Trophoblast cell (in vitro differentiated cells and primary cell): Measurements from ENCODE around the gene STX2.
"Not testable (repeated sequence)": the region's sequence is repeated elsewhere in the genome, so short reads cannot be mapped to it uniquely, and the experiment has no call there.

ENCODE experiments used
- DNase-seq, 2 donors: peaks; one replicate each; pipeline ENCODE4 v3.0.0-alpha.2; 2016
- H2AFZ ChIP-seq: 2 replicates; pipeline ENCODE4 v1.6.1; 2013; ENCODE audit warnings: low read length, moderate library complexity, mild to moderate bottlenecking; ENCODE audit not compliant: insufficient read depth, poor library complexity
- H2AK5ac ChIP-seq: 2 replicates; pipeline ENCODE4 v1.6.1; 2013; ENCODE audit warnings: mild to moderate bottlenecking, low read length
- H2BK120ac ChIP-seq: 2 replicates; pipeline ENCODE4 v1.6.1; 2013; ENCODE audit warnings: low read length, mild to moderate bottlenecking, moderate library complexity; ENCODE audit not compliant: insufficient read depth, poor library complexity
- H2BK12ac ChIP-seq: 2 replicates; pipeline ENCODE4 v1.6.1; 2013; ENCODE audit warnings: mild to moderate bottlenecking, low read length, moderate library complexity
- H2BK5ac ChIP-seq: 2 replicates; pipeline ENCODE4 v1.6.1; 2013; ENCODE audit warnings: low read length, low read depth, moderate library complexity, mild to moderate bottlenecking; ENCODE audit not compliant: poor library complexity
- H3K14ac ChIP-seq: 2 replicates; pipeline ENCODE4 v1.6.1; 2013; ENCODE audit warnings: mild to moderate bottlenecking, low read length
- H3K18ac ChIP-seq: 2 replicates; pipeline ENCODE4 v1.6.1; 2013; ENCODE audit warnings: mild to moderate bottlenecking, low read length
- H3K23ac ChIP-seq: 2 replicates; pipeline ENCODE4 v1.6.1; 2013; ENCODE audit warnings: low read length
- H3K27ac ChIP-seq: 2 replicates; pipeline ENCODE4 v1.5.1; 2013; ENCODE audit warnings: low read depth, mild to moderate bottlenecking, inconsistent platforms, low read length, moderate library complexity
- H3K27me3 ChIP-seq: 2 replicates; pipeline ENCODE4 v1.6.1; 2013; ENCODE audit warnings: inconsistent platforms, mild to moderate bottlenecking, low read length, moderate library complexity; ENCODE audit not compliant: insufficient read depth
- H3K36me3 ChIP-seq, 2 experiments: 1 replicate in 1 of 2; 2 replicates in 1 of 2; pipeline ENCODE4 v1.6.1; 2013; ENCODE audit warnings: low read length in 2 of 2, mild to moderate bottlenecking in 2 of 2, moderate library complexity in 1 of 2; ENCODE audit not compliant: insufficient read depth in 2 of 2, control insufficient read depth in 1 of 2
- H3K4ac ChIP-seq: 2 replicates; pipeline ENCODE4 v1.6.1; 2013; ENCODE audit warnings: low read depth, mild to moderate bottlenecking, low read length, moderate library complexity
- H3K4me1 ChIP-seq, 2 experiments: 1 replicate in 1 of 2; 2 replicates in 1 of 2; pipeline ENCODE4 v1.6.1; 2013; ENCODE audit warnings: low read length in 2 of 2, mild to moderate bottlenecking in 2 of 2, moderate library complexity in 1 of 2; ENCODE audit not compliant: insufficient read depth in 2 of 2, control insufficient read depth in 1 of 2
- H3K4me2 ChIP-seq: 2 replicates; pipeline ENCODE4 v1.6.1; 2013; ENCODE audit warnings: inconsistent platforms, mild to moderate bottlenecking, low read length, moderate library complexity
- H3K4me3 ChIP-seq: 2 replicates; pipeline ENCODE4 v1.5.1; 2013; ENCODE audit warnings: mild to moderate bottlenecking, low read depth, low read length, inconsistent platforms
- H3K79me1 ChIP-seq: one replicate; pipeline ENCODE4 v1.6.1; 2013; ENCODE audit warnings: low read length
- H3K79me2 ChIP-seq: 2 replicates; pipeline ENCODE4 v1.6.1; 2013; ENCODE audit warnings: low read length, mild to moderate bottlenecking; ENCODE audit not compliant: control insufficient read depth, insufficient read depth, poor library complexity
- H3K9ac ChIP-seq: 2 replicates; pipeline ENCODE4 v1.6.1; 2013; ENCODE audit warnings: mild to moderate bottlenecking, low read length
- H3K9me3 ChIP-seq: 2 replicates; pipeline ENCODE4 v1.6.1; 2013; ENCODE audit warnings: low read depth, mild to moderate bottlenecking, control low read depth, inconsistent platforms, low read length; ENCODE audit not compliant: insufficient read depth
- H4K12ac ChIP-seq: 2 replicates; pipeline ENCODE4 v1.6.1; 2013; ENCODE audit warnings: low read depth, mild to moderate bottlenecking, low read length, moderate library complexity
- H4K8ac ChIP-seq: 2 replicates; pipeline ENCODE4 v1.6.1; 2013; ENCODE audit warnings: low read depth, mild to moderate bottlenecking, low read length, moderate library complexity
- H4K91ac ChIP-seq: one replicate; pipeline ENCODE4 v1.6.1; 2013; ENCODE audit warnings: low read depth, mild to moderate bottlenecking, low read length, moderate library complexity
- WGBS: extraction: QIAGEN DNeasy Blood & Tissue Kit; methylation state at CpG from one replicate; pipeline ENCODE4 v1.1.7; 2013; ENCODE audit warnings: missing lambda C conversion rate; ENCODE audit not compliant: insufficient read length, insufficient coverage; ENCODE audit errors: extremely low coverage; 5-methylcytosine and 5-hydroxymethylcytosine counted together

STX2 gene

DNA sequence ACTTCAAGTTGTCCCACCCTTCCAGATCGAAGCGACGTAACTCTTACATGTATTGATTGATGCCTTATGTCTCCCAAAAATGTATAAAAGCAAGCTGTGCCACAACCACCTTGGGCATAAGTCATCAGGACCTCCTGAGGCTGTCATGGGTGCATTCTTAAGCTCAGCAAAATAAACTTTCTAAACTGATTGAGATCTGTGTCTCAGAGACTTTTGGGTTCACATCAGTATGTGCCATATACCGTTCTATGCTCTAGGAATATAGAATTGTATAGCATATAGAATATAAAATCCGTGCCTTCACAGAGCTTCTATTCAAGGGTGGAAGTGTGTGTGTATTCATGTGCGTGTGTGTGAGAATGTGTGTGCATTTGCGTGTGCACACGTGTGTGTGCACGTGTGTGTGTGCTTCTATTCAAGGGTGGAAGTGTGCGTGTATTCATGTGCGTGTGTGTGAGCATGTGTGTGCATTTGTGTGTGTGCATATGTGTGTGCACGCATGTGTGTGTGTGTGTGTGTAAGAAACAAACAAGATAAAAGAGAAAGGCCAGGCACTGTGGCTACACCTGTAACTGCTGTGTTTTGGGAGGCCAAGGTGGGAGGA lies 11.5 kb upstream of the STX2 start:
- no CpG with 5 or more reads among the region's 12 CpGs for WGBS

DNA sequence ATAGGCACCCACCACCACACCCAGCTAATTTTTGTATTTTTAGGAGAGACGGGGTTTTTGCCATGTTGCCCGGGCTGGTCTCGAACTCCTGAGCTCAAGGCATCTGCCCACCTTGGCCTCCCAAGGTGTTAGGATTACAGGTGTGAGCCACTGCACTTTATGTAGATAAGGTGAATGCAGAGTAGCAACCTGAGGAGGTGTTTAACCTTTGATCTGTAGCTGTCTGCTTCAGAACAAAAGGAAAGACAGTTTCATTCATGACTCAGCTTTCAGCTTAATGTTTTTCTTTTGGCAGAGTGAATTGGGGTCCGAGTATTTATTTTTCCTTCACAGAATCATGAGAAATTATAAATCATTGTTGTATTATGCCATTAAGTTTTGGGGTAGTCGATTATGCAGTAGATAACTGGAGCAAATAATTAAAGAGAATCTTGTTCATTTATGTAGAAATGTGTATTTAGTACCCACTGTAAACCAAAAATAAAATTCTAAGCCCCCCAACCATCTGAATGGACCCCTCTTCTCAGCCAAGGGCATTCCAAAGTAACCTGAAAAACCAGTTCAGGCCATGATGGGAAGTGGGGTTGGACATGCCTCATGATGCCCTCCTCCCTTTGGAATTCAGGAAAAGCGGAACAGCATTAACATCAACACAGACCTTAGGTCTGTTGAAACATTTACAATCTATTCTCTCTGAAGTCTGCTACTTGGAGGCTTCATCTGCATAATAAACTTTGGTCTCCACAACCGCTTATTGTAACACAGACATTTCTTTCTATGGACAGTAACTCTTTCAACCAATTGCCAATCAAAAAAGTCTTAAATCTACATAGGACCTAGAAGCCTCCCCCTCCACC lies 10.7 kb upstream of the STX2 start:
- no CpG with 5 or more reads among the region's 7 CpGs for WGBS
- no peak overlapping the region for H4K12ac ChIP-seq
- H3K18ac ChIP-seq, result no peak overlapping the region
- H4K8ac ChIP-seq, result no peak overlapping the region
- DNase-seq, result no peak
- H2BK12ac ChIP-seq, result no peak overlapping the region
- peak overlapping the region; percentile 54 for H3K27ac ChIP-seq
- no peaks in the 10 kb centered on the region for H3K9me3 ChIP-seq
- no peak overlapping the region for H2AFZ ChIP-seq
- peak overlapping the region; percentile 11 for H2BK120ac ChIP-seq
- H3K14ac ChIP-seq, result no peak overlapping the region
- H3K4me2 ChIP-seq, result peak overlapping the region; percentile 57
- H3K27me3 ChIP-seq, result no peaks in the 10 kb centered on the region
- no peaks in the 10 kb centered on the region for H3K79me1 ChIP-seq
- H3K4ac ChIP-seq, result no peak overlapping the region
- no peak overlapping the region for H3K4me3 ChIP-seq
- H2AK5ac ChIP-seq, result no peak overlapping the region
- H3K36me3 ChIP-seq, result no peaks in the 10 kb centered on the region
- H3K79me2 ChIP-seq, result no peaks in the 10 kb centered on the region
- H2BK5ac ChIP-seq, result no peak overlapping the region
- H3K9ac ChIP-seq, result no peak overlapping the region
- H3K23ac ChIP-seq, result no peak overlapping the region
- peaks cover 0 to 8% of the 10 kb centered on the region in 2 experiments for H3K4me1 ChIP-seq
- H4K91ac ChIP-seq, result no peak overlapping the region

More for the DNA sequence above, 11.5 kb upstream of the STX2 start:
- H3K14ac ChIP-seq, result no peak overlapping the region
- H3K9ac ChIP-seq, result no peak overlapping the region
- no peak overlapping the region for H3K23ac ChIP-seq
- no peak overlapping the region for H3K4me3 ChIP-seq
- peak overlapping the region; percentile 40 for H3K27ac ChIP-seq
- H2BK120ac ChIP-seq, result peak overlapping the region; percentile 16
- H3K4me1 ChIP-seq, result peaks cover 0 to 8% of the 10 kb centered on the region in 2 experiments
- no peak overlapping the region for H3K4ac ChIP-seq
- H3K27me3 ChIP-seq, result no peaks in the 10 kb centered on the region
- H2BK12ac ChIP-seq, result peak overlapping the region; percentile 32
- peak overlapping the region; percentile 57 for H3K4me2 ChIP-seq
- no peak overlapping the region for H2AK5ac ChIP-seq
- H2BK5ac ChIP-seq, result peak overlapping the region; percentile 45
- DNase-seq, result no peak
- no peak overlapping the region for H4K12ac ChIP-seq
- no peaks in the 10 kb centered on the region for H3K9me3 ChIP-seq
- no peak overlapping the region for H4K8ac ChIP-seq
- H3K79me2 ChIP-seq, result no peaks in the 10 kb centered on the region
- H4K91ac ChIP-seq, result peak overlapping the region; percentile 11
- no peak overlapping the region for H3K18ac ChIP-seq
- no peaks in the 10 kb centered on the region for H3K79me1 ChIP-seq
- no peaks in the 10 kb centered on the region for H3K36me3 ChIP-seq
- no peak overlapping the region for H2AFZ ChIP-seq

DNA sequence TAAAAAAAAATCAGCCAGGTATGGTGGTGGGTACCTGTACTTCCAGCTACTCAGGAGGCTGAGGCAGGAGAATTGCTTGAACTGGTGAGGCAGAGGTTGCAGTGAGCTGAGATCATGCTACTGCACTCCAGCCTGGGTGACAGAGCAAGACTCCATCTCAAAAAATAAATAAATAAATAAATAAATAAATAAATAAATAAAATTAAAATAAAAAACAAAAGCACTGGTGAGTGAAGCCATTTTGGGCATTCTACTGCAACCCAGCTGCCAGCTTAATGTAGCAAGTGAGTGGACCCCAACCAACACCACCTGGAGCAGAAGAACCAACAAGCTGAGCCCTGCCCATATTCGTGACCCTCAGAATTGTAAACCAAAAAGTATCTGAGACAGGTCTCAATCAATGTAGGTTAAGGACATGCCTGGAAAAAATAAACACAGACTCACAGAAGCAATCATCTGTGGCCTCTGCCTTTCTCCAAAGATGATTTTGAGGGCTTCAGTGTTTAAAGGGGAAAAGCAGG lies 9.8 kb upstream of the STX2 start:
- H3K4ac ChIP-seq, H3K9ac ChIP-seq, H2AFZ ChIP-seq, DNase-seq, H4K12ac ChIP-seq, H3K4me3 ChIP-seq, H3K36me3 ChIP-seq, H3K18ac ChIP-seq, H4K8ac ChIP-seq, H3K79me2 ChIP-seq, H3K27me3 ChIP-seq, H3K79me1 ChIP-seq, H3K27ac ChIP-seq, H3K14ac ChIP-seq, H3K9me3 ChIP-seq, H2AK5ac ChIP-seq, H3K23ac ChIP-seq, H3K4me1 ChIP-seq, H4K91ac ChIP-seq, H2BK120ac ChIP-seq, H2BK5ac ChIP-seq, H3K4me2 ChIP-seq: not testable (repeated sequence)
- no CpG with 5 or more reads among the region's 1 CpG for WGBS
- peak overlapping the region; percentile 60 for H2BK12ac ChIP-seq

DNA sequence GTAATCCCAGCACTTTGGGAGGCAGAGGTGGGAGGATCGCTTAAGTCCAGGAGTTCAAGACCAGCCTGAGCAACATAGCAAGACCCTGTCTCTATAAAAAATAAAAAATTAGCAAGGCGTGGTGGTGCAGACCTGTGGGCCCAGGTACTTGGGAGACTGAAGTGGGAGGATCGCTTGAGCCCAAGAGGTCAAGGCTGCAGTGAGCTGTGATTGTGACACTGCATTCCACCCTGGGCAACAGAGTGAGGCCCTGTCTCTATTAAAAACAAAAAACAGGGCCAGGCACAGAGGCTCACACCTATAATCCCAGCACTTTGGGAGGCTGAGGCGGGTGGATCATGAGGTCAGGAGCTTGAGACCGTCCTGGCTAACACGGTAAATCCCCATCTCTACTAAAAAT lies 9.1 kb upstream of the STX2 start:
- not testable (repeated sequence) for H3K79me2 ChIP-seq, H2AFZ ChIP-seq, H3K23ac ChIP-seq, H3K79me1 ChIP-seq, H3K4me2 ChIP-seq, H3K14ac ChIP-seq, H4K12ac ChIP-seq, H2AK5ac ChIP-seq, H2BK5ac ChIP-seq, H3K27ac ChIP-seq, H3K18ac ChIP-seq, H2BK12ac ChIP-seq, H3K27me3 ChIP-seq, H3K36me3 ChIP-seq, H3K4me3 ChIP-seq, H2BK120ac ChIP-seq, H3K9ac ChIP-seq, H4K91ac ChIP-seq, H3K9me3 ChIP-seq, H3K4me1 ChIP-seq, H4K8ac ChIP-seq, H3K4ac ChIP-seq, DNase-seq
- WGBS, result no CpG with 5 or more reads among the region's 6 CpGs
